ENCODE data around the gene COMP. TPM values are rescaled to one million over a fixed set of nuclear protein-coding genes. Genes with fewer than 3 reads are reported as not detected.

Gene COMP
- total RNA-seq, 1 experiment from 2014 or later: not detected

- Histone ChIP-seq H3K4me2 (ENCODE audit: low read length) (no peak overlapping the region), H3K79me2 (ENCODE audit: insufficient read depth, low read length) (no peaks in the 10 kb centered on the region), H3K9me2 (ENCODE audit: insufficient read depth) (no peaks in the 10 kb centered on the region), H3K9ac (ENCODE audit: low read length) (no peak overlapping the region), H3K4me3 (replicated peaks in 1 of 2; ENCODE audit: low read depth in 1 of 2, low read length in 2 of 2) (no peak overlapping the region), H3K27ac (ENCODE audit: low read depth, low read length) (no peak overlapping the region), H3K4me1 (ENCODE audit: control insufficient read depth in 1 of 2, insufficient read depth in 2 of 2, low read length in 2 of 2) (peaks cover 4 to 14% of the 10 kb centered on the region in 2 experiments; a peak in 3 of 4 replicates), H3K36me3 (ENCODE audit: control insufficient read depth in 1 of 2, insufficient read depth in 2 of 2, low read length in 2 of 2) (no peaks in the 10 kb centered on the region), H4K20me1 (ENCODE audit: insufficient read depth) (no peaks in the 10 kb centered on the region), H2AFZ (ENCODE audit: low read depth, low read length, poor library complexity, severe bottlenecking) (no peak overlapping the region), H3K27me3 (ENCODE audit: insufficient read depth, low read length) (no peaks in the 10 kb centered on the region), H3K9me3 (ENCODE audit: control insufficient read depth in 1 of 2, insufficient read depth in 1 of 2, low read depth in 1 of 2, low read length in 2 of 2) (no peaks in the 10 kb centered on the region)
- no TSS peak for BruUV-seq (replicated peaks)
- intact Hi-C loops (cut with micrococcal nuclease): no loop called here
- CTCF ChIA-PET: no interaction called here
- DNase-seq (ENCODE audit: low read depth, low spot score): no peak
- TF ChIP-seq CTCF (IDR thresholded peaks at IDR 0.05 in 2 of 3, conservative IDR thresholded peaks at IDR 0.05 in 1 of 3; ENCODE audit: borderline replicate concordance in 1 of 3, insufficient read depth in 1 of 3, low read depth in 2 of 3, low read length in 2 of 3): no peak
- no peak for TF ChIP-seq EGR1 (IDR thresholded peaks at IDR 0.05; ENCODE audit: low read depth)
- TF ChIP-seq FOSL1 (IDR thresholded peaks at IDR 0.05; ENCODE audit: low read depth): no peak
- no peak for TF ChIP-seq SRF (IDR thresholded peaks at IDR 0.05; ENCODE audit: low read depth)
- no peak for TF ChIP-seq EZH2 (IDR thresholded peaks at IDR 0.05)
- TF ChIP-seq POLR2AphosphoS5 (IDR thresholded peaks at IDR 0.05; ENCODE audit: low read depth, low read length): no peak
- TF ChIP-seq SIN3A (IDR thresholded peaks at IDR 0.05; ENCODE audit: low read depth): no peak
- TF ChIP-seq ZNF274 (IDR thresholded peaks at IDR 0.05; ENCODE audit: low read depth, low read length): no peak
- no peak for TF ChIP-seq SP1 (IDR thresholded peaks at IDR 0.05; ENCODE audit: low read depth)
- TF ChIP-seq, protein P1, sequence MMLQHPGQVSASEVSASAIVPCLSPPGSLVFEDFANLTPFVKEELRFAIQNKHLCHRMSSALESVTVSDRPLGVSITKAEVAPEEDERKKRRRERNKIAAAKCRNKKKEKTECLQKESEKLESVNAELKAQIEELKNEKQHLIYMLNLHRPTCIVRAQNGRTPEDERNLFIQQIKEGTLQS (IDR thresholded peaks at IDR 0.05): no peak
- TF ChIP-seq JUND (IDR thresholded peaks at IDR 0.05): no peak
- TF ChIP-seq TCF7L2 (IDR thresholded peaks at IDR 0.05; ENCODE audit: borderline replicate concordance, extremely low read depth, insufficient read depth, insufficient read length): no peak
- no peak for TF ChIP-seq POLR2A (IDR thresholded peaks at IDR 0.05; ENCODE audit: borderline replicate concordance, extremely low read depth, insufficient read depth, insufficient read length)
- TF ChIP-seq REST (IDR thresholded peaks at IDR 0.05; ENCODE audit: low read depth): no peak
- RAD21 ChIA-PET (ENCODE audit: low non-redundant PET in 1 of 2, low total read pairs in 2 of 2, uncharacterized antibody in 2 of 2, unreplicated experiment in 2 of 2): no interaction called here
- POLR2A ChIA-PET: interaction anchor here (0.8 kb wide), 1 partner anchor 78 kb away, joined by 3 read pairs; no protein-coding TSS in a partner anchor
- no peak for ATAC-seq
Measured at GRCh38 chr19:18733196-18733647, 57.9 kb downstream of the COMP start.

Measured in HCT116 (cell line).